ENCODE data around the gene SULT1C2.

SULT1C2 gene

GRCh38 chr2:108285616-108286015 lies 3.1 kb upstream of the SULT1C2 start:
- intact Hi-C loops (cut with DNase I) = no loop called here
- peak in 1 of 42 donors; percentile 1 for DNase-seq

GRCh38 chr2:108287169-108287568 lies 1.5 kb upstream of the SULT1C2 start:
- peak in 1 of 42 donors; percentile 25 for DNase-seq
- intact Hi-C loops (cut with DNase I) = no loop called here

GRCh38 chr2:108293850-108294249 lies 5.2 kb downstream of the SULT1C2 start:
- no peak for DNase-seq
- intact Hi-C loops (cut with DNase I) = no loop called here

GRCh38 chr2:108297436-108298141 lies 8.9 kb downstream of the SULT1C2 start:
- intact Hi-C loops (cut with DNase I) = no loop called here
- DNase-seq = no peak

- no peak for DNase-seq
- intact Hi-C loops (cut with DNase I) = no loop called here
These were observed 12.9 kb downstream of the SULT1C2 start for GRCh38 chr2:108301558-108301957.

- no peak for DNase-seq
- intact Hi-C loops (cut with DNase I) = no loop called here
These were observed 16.3 kb downstream of the SULT1C2 start for GRCh38 chr2:108304975-108305374.

GRCh38 chr2:108305901-108306300 lies 17.2 kb downstream of the SULT1C2 start:
- no peak for DNase-seq

GRCh38 chr2:108309903-108310302 lies 21.2 kb downstream of the SULT1C2 start:
- intact Hi-C loops (cut with DNase I) = no loop called here
- DNase-seq = no peak

More at GRCh38 chr2:108305901-108306300, 17.2 kb downstream of the SULT1C2 start:
- intact Hi-C loops (cut with DNase I) = no loop called here

GRCh38 chr2:108314586-108315296 lies 26.0 kb downstream of the SULT1C2 start:
- DNase-seq = no peak
- intact Hi-C loops (cut with DNase I) = no loop called here

- intact Hi-C loops (cut with DNase I) = no loop called here
- DNase-seq = no peak
These were observed 26.8 kb downstream of the SULT1C2 start for GRCh38 chr2:108315444-108315934.

- no peak for DNase-seq
- intact Hi-C loops (cut with DNase I) = no loop called here
These were observed 27.3 kb downstream of the SULT1C2 start for GRCh38 chr2:108316033-108316432.

GRCh38 chr2:108316461-108317258 lies 28.0 kb downstream of the SULT1C2 start:
- DNase-seq = no peak
- intact Hi-C loops (cut with DNase I) = no loop called here

GRCh38 chr2:108320326-108320922 lies 31.7 kb downstream of the SULT1C2 start:
- intact Hi-C loops (cut with DNase I) = no loop called here
- no peak for DNase-seq

GRCh38 chr2:108323619-108324018 lies 34.9 kb downstream of the SULT1C2 start:
- intact Hi-C loops (cut with DNase I) = no loop called here
- no peak for DNase-seq

- no peak for DNase-seq
These were observed 36.0 kb downstream of the SULT1C2 start for GRCh38 chr2:108324531-108325255.

GRCh38 chr2:108325756-108326155 lies 37.1 kb downstream of the SULT1C2 start:
- DNase-seq = no peak
- intact Hi-C loops (cut with DNase I) = no loop called here

More at GRCh38 chr2:108324531-108325255, 36.0 kb downstream of the SULT1C2 start:
- intact Hi-C loops (cut with DNase I) = no loop called here

GRCh38 chr2:108329771-108330170 lies 41.1 kb downstream of the SULT1C2 start:
- DNase-seq = no peak
- intact Hi-C loops (cut with DNase I) = no loop called here

GRCh38 chr2:108330979-108331378 lies 42.3 kb downstream of the SULT1C2 start:
- intact Hi-C loops (cut with DNase I) = no loop called here
- no peak for DNase-seq

- intact Hi-C loops (cut with DNase I) = no loop called here
- no peak for DNase-seq
These were observed 57.3 kb downstream of the SULT1C2 start for GRCh38 chr2:108345951-108346350.

Data from head of caudate nucleus (tissue), 42 donors.